ENCODE measurements around the gene KRTAP20-2.

DNA sequence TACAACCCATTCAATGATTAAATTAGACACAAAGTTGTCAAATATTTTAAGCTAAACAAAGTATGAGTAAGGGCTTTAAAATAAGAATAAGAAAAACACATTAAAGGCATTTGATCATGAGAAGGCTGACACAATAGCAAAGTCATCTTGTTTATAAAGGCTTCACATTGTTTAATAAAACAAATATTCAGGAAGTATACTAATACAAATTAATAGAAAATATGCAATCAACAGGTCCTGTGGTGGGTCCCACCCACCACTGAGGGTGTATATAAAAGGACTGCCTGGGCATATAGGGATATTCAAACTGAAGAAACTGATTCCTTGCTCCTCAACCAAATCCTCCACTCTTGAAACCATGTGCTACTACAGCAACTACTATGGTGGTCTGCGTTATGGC is at the start of gene KRTAP20-2:
- TF ChIP-seq KDM1A (IDR thresholded peaks at IDR 0.05; ENCODE audit: borderline replicate concordance) (no peak), EED (IDR thresholded peaks at IDR 0.05; ENCODE audit: low read depth) (no peak), EZH2 (IDR thresholded peaks at IDR 0.05; ENCODE audit: borderline replicate concordance, control insufficient read depth, low read depth, low read length) (no peak), RCOR1 (conservative IDR thresholded peaks at IDR 0.05; ENCODE audit: low read depth, low read length) (no peak), CEBPB (IDR thresholded peaks at IDR 0.05; ENCODE audit: borderline replicate concordance in 1 of 2, low read depth in 2 of 2, low read length in 2 of 2) (no peak), NBN (IDR thresholded peaks at IDR 0.05) (no peak), CHD1 (IDR thresholded peaks at IDR 0.05; ENCODE audit: low read depth, low read length) (no peak), TCF12 (IDR thresholded peaks at IDR 0.05; ENCODE audit: low read depth, low read length) (no peak), REST (IDR thresholded peaks at IDR 0.05; ENCODE audit: low read depth, low read length) (no peak)
- TF ChIP-seq, protein P1, sequence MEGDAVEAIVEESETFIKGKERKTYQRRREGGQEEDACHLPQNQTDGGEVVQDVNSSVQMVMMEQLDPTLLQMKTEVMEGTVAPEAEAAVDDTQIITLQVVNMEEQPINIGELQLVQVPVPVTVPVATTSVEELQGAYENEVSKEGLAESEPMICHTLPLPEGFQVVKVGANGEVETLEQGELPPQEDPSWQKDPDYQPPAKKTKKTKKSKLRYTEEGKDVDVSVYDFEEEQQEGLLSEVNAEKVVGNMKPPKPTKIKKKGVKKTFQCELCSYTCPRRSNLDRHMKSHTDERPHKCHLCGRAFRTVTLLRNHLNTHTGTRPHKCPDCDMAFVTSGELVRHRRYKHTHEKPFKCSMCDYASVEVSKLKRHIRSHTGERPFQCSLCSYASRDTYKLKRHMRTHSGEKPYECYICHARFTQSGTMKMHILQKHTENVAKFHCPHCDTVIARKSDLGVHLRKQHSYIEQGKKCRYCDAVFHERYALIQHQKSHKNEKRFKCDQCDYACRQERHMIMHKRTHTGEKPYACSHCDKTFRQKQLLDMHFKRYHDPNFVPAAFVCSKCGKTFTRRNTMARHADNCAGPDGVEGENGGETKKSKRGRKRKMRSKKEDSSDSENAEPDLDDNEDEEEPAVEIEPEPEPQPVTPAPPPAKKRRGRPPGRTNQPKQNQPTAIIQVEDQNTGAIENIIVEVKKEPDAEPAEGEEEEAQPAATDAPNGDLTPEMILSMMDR (IDR thresholded peaks at IDR 0.05 in 2 of 3, conservative IDR thresholded peaks at IDR 0.05 in 1 of 3; ENCODE audit: control insufficient read depth in 2 of 3, extremely low read depth in 1 of 3, insufficient read depth in 1 of 3, low read depth in 3 of 3, low read length in 3 of 3): no peak
- TF ChIP-seq, protein P2, sequence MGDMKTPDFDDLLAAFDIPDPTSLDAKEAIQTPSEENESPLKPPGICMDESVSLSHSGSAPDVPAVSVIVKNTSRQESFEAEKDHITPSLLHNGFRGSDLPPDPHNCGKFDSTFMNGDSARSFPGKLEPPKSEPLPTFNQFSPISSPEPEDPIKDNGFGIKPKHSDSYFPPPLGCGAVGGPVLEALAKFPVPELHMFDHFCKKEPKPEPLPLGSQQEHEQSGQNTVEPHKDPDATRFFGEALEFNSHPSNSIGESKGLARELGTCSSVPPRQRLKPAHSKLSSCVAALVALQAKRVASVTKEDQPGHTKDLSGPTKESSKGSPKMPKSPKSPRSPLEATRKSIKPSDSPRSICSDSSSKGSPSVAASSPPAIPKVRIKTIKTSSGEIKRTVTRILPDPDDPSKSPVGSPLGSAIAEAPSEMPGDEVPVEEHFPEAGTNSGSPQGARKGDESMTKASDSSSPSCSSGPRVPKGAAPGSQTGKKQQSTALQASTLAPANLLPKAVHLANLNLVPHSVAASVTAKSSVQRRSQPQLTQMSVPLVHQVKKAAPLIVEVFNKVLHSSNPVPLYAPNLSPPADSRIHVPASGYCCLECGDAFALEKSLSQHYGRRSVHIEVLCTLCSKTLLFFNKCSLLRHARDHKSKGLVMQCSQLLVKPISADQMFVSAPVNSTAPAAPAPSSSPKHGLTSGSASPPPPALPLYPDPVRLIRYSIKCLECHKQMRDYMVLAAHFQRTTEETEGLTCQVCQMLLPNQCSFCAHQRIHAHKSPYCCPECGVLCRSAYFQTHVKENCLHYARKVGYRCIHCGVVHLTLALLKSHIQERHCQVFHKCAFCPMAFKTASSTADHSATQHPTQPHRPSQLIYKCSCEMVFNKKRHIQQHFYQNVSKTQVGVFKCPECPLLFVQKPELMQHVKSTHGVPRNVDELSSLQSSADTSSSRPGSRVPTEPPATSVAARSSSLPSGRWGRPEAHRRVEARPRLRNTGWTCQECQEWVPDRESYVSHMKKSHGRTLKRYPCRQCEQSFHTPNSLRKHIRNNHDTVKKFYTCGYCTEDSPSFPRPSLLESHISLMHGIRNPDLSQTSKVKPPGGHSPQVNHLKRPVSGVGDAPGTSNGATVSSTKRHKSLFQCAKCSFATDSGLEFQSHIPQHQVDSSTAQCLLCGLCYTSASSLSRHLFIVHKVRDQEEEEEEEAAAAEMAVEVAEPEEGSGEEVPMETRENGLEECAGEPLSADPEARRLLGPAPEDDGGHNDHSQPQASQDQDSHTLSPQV (IDR thresholded peaks at IDR 0.05): no peak
